ENCODE measurements around the gene TYMS. TPM values are rescaled to one million over a fixed set of nuclear protein-coding genes. Genes with fewer than 3 reads are reported as not detected.

TYMS gene
- total RNA-seq, 4 donors from 2014 or later, result 0.20 to 1.7 TPM; not detected in 2

- TF ChIP-seq CTCF (IDR thresholded peaks at IDR 0.05 in 4 of 5, conservative IDR thresholded peaks at IDR 0.05 in 1 of 5) (no peak), POLR2A (IDR thresholded peaks at IDR 0.05) (no peak)
- ATAC-seq (no peak), DNase-seq (no peak)
- Histone ChIP-seq H3K27ac (no peak overlapping the region), H3K4me1 (no peaks in the 10 kb centered on the region), H3K4me3 (no peak overlapping the region), H3K27me3 (no peaks in the 10 kb centered on the region), H3K9me3 (no peaks in the 10 kb centered on the region), H3K36me3 (peaks cover 0 to 16% of the 10 kb centered on the region in 2 donors)
- in situ Hi-C loops (cut with MboI; ENCODE audit: low sequenced_read_pairs in 4 of 4), result no loop called here
- intact Hi-C loops (cut with DNase I; ENCODE audit: low total_unique reads), result no loop called here
Measured at GRCh38 chr18:668260-668659, 10.8 kb downstream of the TYMS start.

GRCh38 chr18:669077-669476 is 11.6 kb downstream of the TYMS start:
- ATAC-seq, result no peak
- no peak for DNase-seq
- Histone ChIP-seq H3K9me3 (no peaks in the 10 kb centered on the region), H3K36me3 (peaks cover 0 to 22% of the 10 kb centered on the region in 2 donors), H3K4me1 (no peaks in the 10 kb centered on the region), H3K27ac (no peak overlapping the region), H3K27me3 (no peaks in the 10 kb centered on the region), H3K4me3 (no peak overlapping the region)
- no peak for TF ChIP-seq POLR2A (IDR thresholded peaks at IDR 0.05)
- TF ChIP-seq CTCF (IDR thresholded peaks at IDR 0.05 in 4 of 5, conservative IDR thresholded peaks at IDR 0.05 in 1 of 5), result no peak
- in situ Hi-C loops (cut with MboI; ENCODE audit: low sequenced_read_pairs in 4 of 4) (no loop called here), intact Hi-C loops (cut with DNase I; ENCODE audit: low total_unique reads) (no loop called here)

GRCh38 chr18:670522-670921 is 13.1 kb downstream of the TYMS start:
- no peak for TF ChIP-seq POLR2A (IDR thresholded peaks at IDR 0.05)
- no peak for TF ChIP-seq CTCF (IDR thresholded peaks at IDR 0.05 in 4 of 5, conservative IDR thresholded peaks at IDR 0.05 in 1 of 5)
- H3K27me3 ChIP-seq, result no peaks in the 10 kb centered on the region
- no peak for ATAC-seq
- H3K36me3 ChIP-seq, result peaks cover 0 to 27% of the 10 kb centered on the region in 2 donors
- in situ Hi-C loops (cut with MboI; ENCODE audit: low sequenced_read_pairs in 4 of 4), result no loop called here
- DNase-seq, result no peak
- no peaks in the 10 kb centered on the region for H3K9me3 ChIP-seq
- H3K4me1 ChIP-seq, result no peaks in the 10 kb centered on the region
- no peak overlapping the region for H3K4me3 ChIP-seq
- no peak overlapping the region for H3K27ac ChIP-seq
- intact Hi-C loops (cut with DNase I; ENCODE audit: low total_unique reads), result no loop called here

GRCh38 chr18:671405-671804 is 14.0 kb downstream of the TYMS start:
- Histone ChIP-seq H3K9me3 (no peaks in the 10 kb centered on the region), H3K4me1 (no peaks in the 10 kb centered on the region), H3K27ac (no peak overlapping the region), H3K4me3 (no peak overlapping the region), H3K27me3 (no peaks in the 10 kb centered on the region), H3K36me3 (peaks cover 0 to 30% of the 10 kb centered on the region in 2 donors)
- ATAC-seq (no peak), DNase-seq (no peak)
- in situ Hi-C loops (cut with MboI; ENCODE audit: low sequenced_read_pairs in 4 of 4), result no loop called here
- intact Hi-C loops (cut with DNase I; ENCODE audit: low total_unique reads), result no loop called here
- TF ChIP-seq POLR2A (IDR thresholded peaks at IDR 0.05) (no peak), CTCF (IDR thresholded peaks at IDR 0.05 in 4 of 5, conservative IDR thresholded peaks at IDR 0.05 in 1 of 5) (no peak)

- no peak overlapping the region for H3K4me3 ChIP-seq
- intact Hi-C loops (cut with DNase I; ENCODE audit: low total_unique reads), result no loop called here
- TF ChIP-seq CTCF (IDR thresholded peaks at IDR 0.05 in 4 of 5, conservative IDR thresholded peaks at IDR 0.05 in 1 of 5) (no peak), POLR2A (IDR thresholded peaks at IDR 0.05) (no peak)
- DNase-seq, result no peak
- H3K9me3 ChIP-seq, result no peaks in the 10 kb centered on the region
- H3K36me3 ChIP-seq, result peaks cover 0 to 36% of the 10 kb centered on the region in 2 donors
- H3K4me1 ChIP-seq, result no peaks in the 10 kb centered on the region
- in situ Hi-C loops (cut with MboI; ENCODE audit: low sequenced_read_pairs in 4 of 4), result no loop called here
- no peak overlapping the region for H3K27ac ChIP-seq
- ATAC-seq, result no peak
- H3K27me3 ChIP-seq, result no peaks in the 10 kb centered on the region
Measured at GRCh38 chr18:673317-673716, 15.9 kb downstream of the TYMS start.
